Ascending aorta (tissue), 2 donors: ENCODE results near the gene IGFBPL1. TPM values are rescaled to one million over a fixed set of nuclear protein-coding genes. Genes with fewer than 3 reads are reported as not detected.
A peak's percentile ranks its signal among the peaks of the same experiment; 100 is the strongest.

Experiments
- DNase-seq, 2 donors: peaks; one replicate each; pipeline ENCODE4 v3.0.0-alpha.2; 2019; ENCODE audit warnings: low spot score in 2 of 2
- H3K27ac ChIP-seq, 2 donors: fragments of 200-600 bp; sonication (generic); one replicate each; pipeline ENCODE4 v1.5.1; 2016 to 2017; ENCODE audit warnings: mild to moderate bottlenecking in 1 of 2
- H3K27me3 ChIP-seq: fragments of 200-600 bp; sonication (generic); one replicate; pipeline ENCODE4 v1.5.1; 2017
- H3K36me3 ChIP-seq, 2 donors: fragments of 200-600 bp; sonication (generic); one replicate each; pipeline ENCODE4 v1.5.1; 2016
- H3K4me1 ChIP-seq, 2 donors: fragments of 200-600 bp; sonication (generic); one replicate each; pipeline ENCODE4 v1.5.1; 2016 to 2017; ENCODE audit warnings: mild to moderate bottlenecking in 1 of 2
- H3K4me3 ChIP-seq, 2 donors: fragments of 200-600 bp; sonication (generic); one replicate each; pipeline ENCODE4 v1.5.1; 2016 to 2017; ENCODE audit warnings: mild to moderate bottlenecking in 1 of 2
- H3K9me3 ChIP-seq, 2 donors: fragments of 200-600 bp; sonication (generic); one replicate each; pipeline ENCODE4 v1.5.1; 2016
- CTCF ChIP-seq, 3 experiments: fragments of 200-600 bp in 2 of 3; fragments of 450-650 bp in 1 of 3; sonication (generic) in 2 of 3; IDR thresholded peaks; one replicate each; pipeline ENCODE4 v1.5.1; 2016 to 2019; ENCODE audit warnings: antibody characterized with exemption in 3 of 3, mild to moderate bottlenecking in 1 of 3, moderate library complexity in 1 of 3
- intact Hi-C: fragments of 100-400 bp; cut with DNase I; formaldehyde crosslinking; loops from one replicate; pipeline ENCODE4 v1.15.1; 2023
- total RNA-seq: library from RNA; depleted of rRNA; stranded (reverse); fragments of >200 nt; gene quantifications from one replicate; pipeline ENCODE4 v1.1.0, GENCODE V29; 2016

Gene IGFBPL1
- total RNA-seq, 1 donor from 2014 or later: 4.8 TPM

- H3K9me3 ChIP-seq: no peaks in the 10 kb centered on the region
- no peak overlapping the region for H3K27ac ChIP-seq
- no peak overlapping the region for H3K4me3 ChIP-seq
- no peak for TF ChIP-seq CTCF (IDR thresholded peaks at IDR 0.05)
- no peaks in the 10 kb centered on the region for H3K36me3 ChIP-seq
- no peaks in the 10 kb centered on the region for H3K4me1 ChIP-seq
- no peaks in the 10 kb centered on the region for H3K27me3 ChIP-seq
- intact Hi-C loops: loop anchor here (10.0 kb wide), 1 partner anchor 222 kb away; no protein-coding TSS in a partner anchor
- DNase-seq: peak in 1 of 2 donors; percentile 2
Measured at GRCh38 chr9:38436708-38437107, 12.5 kb upstream of the IGFBPL1 start.

- no peak for DNase-seq
- Histone ChIP-seq H3K9me3 (no peaks in the 10 kb centered on the region), H3K36me3 (no peaks in the 10 kb centered on the region), H3K4me1 (no peaks in the 10 kb centered on the region), H3K27me3 (no peaks in the 10 kb centered on the region), H3K27ac (no peak overlapping the region), H3K4me3 (no peak overlapping the region)
- TF ChIP-seq CTCF (IDR thresholded peaks at IDR 0.05): no peak
- intact Hi-C loops: loop anchor here (10.0 kb wide), 1 partner anchor 221 kb away; no protein-coding TSS in a partner anchor
Measured at GRCh38 chr9:38435521-38435920, 11.3 kb upstream of the IGFBPL1 start.

GRCh38 chr9:38434853-38435252 lies 10.6 kb upstream of the IGFBPL1 start:
- intact Hi-C loops: loop anchor here (10.0 kb wide), 1 partner anchor 220 kb away; no protein-coding TSS in a partner anchor

GRCh38 chr9:38434365-38434764 lies 10.1 kb upstream of the IGFBPL1 start:
- DNase-seq: no peak
- no peak overlapping the region for H3K4me3 ChIP-seq
- no peaks in the 10 kb centered on the region for H3K36me3 ChIP-seq
- intact Hi-C loops: loop anchor here (10.0 kb wide), 1 partner anchor 220 kb away; no protein-coding TSS in a partner anchor
- no peaks in the 10 kb centered on the region for H3K9me3 ChIP-seq
- H3K27me3 ChIP-seq: no peaks in the 10 kb centered on the region
- H3K27ac ChIP-seq: no peak overlapping the region
- H3K4me1 ChIP-seq: no peaks in the 10 kb centered on the region
- TF ChIP-seq CTCF (IDR thresholded peaks at IDR 0.05): no peak

More at GRCh38 chr9:38434853-38435252, 10.6 kb upstream of the IGFBPL1 start:
- Histone ChIP-seq H3K9me3 (no peaks in the 10 kb centered on the region), H3K27ac (no peak overlapping the region), H3K27me3 (no peaks in the 10 kb centered on the region), H3K4me1 (no peaks in the 10 kb centered on the region), H3K36me3 (no peaks in the 10 kb centered on the region), H3K4me3 (no peak overlapping the region)
- DNase-seq: no peak
- TF ChIP-seq CTCF (IDR thresholded peaks at IDR 0.05): no peak

- Histone ChIP-seq H3K9me3 (no peaks in the 10 kb centered on the region), H3K36me3 (no peaks in the 10 kb centered on the region), H3K27ac (no peak overlapping the region), H3K4me3 (no peak overlapping the region), H3K4me1 (no peaks in the 10 kb centered on the region), H3K27me3 (no peaks in the 10 kb centered on the region)
- intact Hi-C loops: loop anchor here (1.0 to 10.0 kb wide), 2 partner anchors 61 to 218 kb away; no protein-coding TSS in a partner anchor
- peak in 1 of 2 donors; percentile 46 for DNase-seq
- peak; percentile 53 to 75 (median 68) for TF ChIP-seq CTCF (IDR thresholded peaks at IDR 0.05)
Measured at GRCh38 chr9:38432922-38433510, 8.8 kb upstream of the IGFBPL1 start.
